C4-2B (cell line): Measurements from ENCODE around the gene LARP6.

Experiments
- CTCF ChIP-seq: fragments of 450-650 bp; conservative IDR thresholded peaks from 2 replicates; pipeline ENCODE4 v1.5.1; 2017; ENCODE audit warnings: mild to moderate bottlenecking
- ZFX ChIP-seq: fragments of 450-650 bp; IDR thresholded peaks from 2 replicates; pipeline ENCODE4 v1.6.1; 2017

GRCh38 chr15:70867911-70868467 lies 14.0 kb upstream of the LARP6 start:
- no peak for TF ChIP-seq CTCF
- no peak for TF ChIP-seq ZFX
